Suprapubic skin (tissue), 4 donors: ENCODE measurements around the gene EHBP1L1.

ENCODE experiments used
- POLR2A ChIP-seq, 2 donors: fragments of 450-650 bp; IDR thresholded peaks; one replicate each; pipeline ENCODE4 v1.6.1; 2017; ENCODE audit warnings: antibody characterized with exemption in 2 of 2, mild to moderate bottlenecking in 2 of 2, moderate library complexity in 2 of 2
- POLR2AphosphoS5 ChIP-seq, 3 donors: sonication (generic); formaldehyde crosslinking; IDR thresholded peaks; one replicate each; pipeline ENCODE4 v1.6.1; 2017; ENCODE audit warnings: antibody characterized with exemption in 3 of 3
- TF ChIP-seq, protein P1 (sequence below), 2 donors: fragments of 200-600 bp in 1 of 2; fragments of 450-650 bp in 1 of 2; sonication (generic) in 1 of 2; IDR thresholded peaks; one replicate each; pipeline ENCODE4 v1.5.1; 2016 to 2019; ENCODE audit warnings: antibody characterized with exemption in 2 of 2, mild to moderate bottlenecking in 1 of 2, moderate library complexity in 1 of 2

DNA sequence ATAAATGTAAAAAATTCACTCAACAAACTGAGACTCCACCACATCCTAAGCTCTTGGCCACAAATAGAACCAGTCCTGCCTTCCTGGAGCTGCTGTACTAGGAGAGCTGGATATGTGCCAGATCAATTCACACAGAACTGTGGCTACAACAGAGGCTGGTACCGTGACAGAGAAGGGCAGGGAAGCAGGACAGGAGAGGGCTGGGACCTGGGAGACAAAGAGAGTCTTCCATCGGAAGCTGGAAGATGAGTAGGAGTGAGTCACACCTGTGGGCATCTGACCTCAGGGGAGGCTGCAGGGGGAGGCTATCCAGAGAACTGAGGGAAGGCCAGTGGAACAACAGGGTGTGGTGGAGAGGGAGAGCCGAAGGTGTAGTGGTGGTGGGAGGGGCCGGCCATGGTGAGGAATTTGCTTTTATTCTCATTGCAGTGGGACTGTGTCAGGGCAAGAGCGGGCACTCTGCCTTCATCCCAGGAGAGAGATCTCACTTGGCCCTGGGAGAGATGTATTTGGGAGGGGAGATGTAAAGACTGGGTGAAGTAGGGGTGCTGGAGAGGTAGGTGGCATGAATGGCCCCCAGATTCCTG is 15.8 kb upstream of the EHBP1L1 start:
- TF ChIP-seq, protein P1, sequence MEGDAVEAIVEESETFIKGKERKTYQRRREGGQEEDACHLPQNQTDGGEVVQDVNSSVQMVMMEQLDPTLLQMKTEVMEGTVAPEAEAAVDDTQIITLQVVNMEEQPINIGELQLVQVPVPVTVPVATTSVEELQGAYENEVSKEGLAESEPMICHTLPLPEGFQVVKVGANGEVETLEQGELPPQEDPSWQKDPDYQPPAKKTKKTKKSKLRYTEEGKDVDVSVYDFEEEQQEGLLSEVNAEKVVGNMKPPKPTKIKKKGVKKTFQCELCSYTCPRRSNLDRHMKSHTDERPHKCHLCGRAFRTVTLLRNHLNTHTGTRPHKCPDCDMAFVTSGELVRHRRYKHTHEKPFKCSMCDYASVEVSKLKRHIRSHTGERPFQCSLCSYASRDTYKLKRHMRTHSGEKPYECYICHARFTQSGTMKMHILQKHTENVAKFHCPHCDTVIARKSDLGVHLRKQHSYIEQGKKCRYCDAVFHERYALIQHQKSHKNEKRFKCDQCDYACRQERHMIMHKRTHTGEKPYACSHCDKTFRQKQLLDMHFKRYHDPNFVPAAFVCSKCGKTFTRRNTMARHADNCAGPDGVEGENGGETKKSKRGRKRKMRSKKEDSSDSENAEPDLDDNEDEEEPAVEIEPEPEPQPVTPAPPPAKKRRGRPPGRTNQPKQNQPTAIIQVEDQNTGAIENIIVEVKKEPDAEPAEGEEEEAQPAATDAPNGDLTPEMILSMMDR (IDR thresholded peaks at IDR 0.05): no peak
- no peak for TF ChIP-seq POLR2A (IDR thresholded peaks at IDR 0.05)
- TF ChIP-seq POLR2AphosphoS5 (IDR thresholded peaks at IDR 0.05): no peak
